ENCODE data around the gene ARL8A. TPM values are rescaled to one million over a fixed set of nuclear protein-coding genes. Genes with fewer than 3 reads are reported as not detected.

ARL8A gene
- total and polyA plus RNA-seq, 2 experiments from 2014 or later = 30.3 to 32.7 TPM

DNA sequence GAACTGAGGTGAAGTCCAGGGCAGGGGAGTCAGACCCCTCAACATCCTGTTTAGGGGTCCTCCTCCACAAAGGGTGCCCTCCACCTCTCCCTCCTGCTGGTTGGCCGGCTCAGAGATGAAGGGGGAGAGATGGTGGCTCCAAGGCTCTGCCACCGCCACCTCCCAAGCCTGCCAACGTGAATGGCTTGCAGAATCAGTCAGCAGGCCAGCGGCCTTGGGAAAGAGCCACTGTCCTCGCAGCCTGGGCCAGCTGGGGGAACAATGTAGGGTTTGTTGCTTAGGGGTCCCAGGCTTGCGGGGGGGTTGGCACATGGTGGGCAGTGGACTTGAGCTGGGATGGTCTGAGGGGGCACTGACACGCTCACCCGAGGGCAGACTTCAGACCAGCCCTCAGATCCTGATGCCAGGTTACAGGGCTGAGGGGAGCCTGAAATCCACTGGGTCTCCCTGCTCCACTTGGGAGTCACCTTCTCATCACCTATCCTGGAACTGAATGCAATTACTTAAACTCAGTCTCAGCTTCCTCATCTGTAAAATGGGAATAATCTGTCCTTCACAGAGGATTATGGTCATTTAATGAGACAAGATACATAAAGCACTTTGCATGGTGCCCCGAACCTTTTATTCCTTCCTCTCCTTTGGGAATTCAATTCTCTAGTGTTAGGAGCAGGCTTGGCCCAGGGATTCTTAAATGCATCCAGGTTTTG, 13.6 kb downstream of the ARL8A start:
- DNase-seq (ENCODE audit: low spot score) (no peak), ATAC-seq (no peak)
- TF ChIP-seq STAT1 (IDR thresholded peaks at IDR 0.05; ENCODE audit: unreplicated experiment) (no peak), EZH2 (IDR thresholded peaks at IDR 0.05; ENCODE audit: low read depth, unreplicated experiment) (no peak), JUNB (IDR thresholded peaks at IDR 0.05; ENCODE audit: unreplicated experiment) (no peak), EZH2phosphoT487 (IDR thresholded peaks at IDR 0.05; ENCODE audit: unreplicated experiment) (no peak), ZNF331 (CRISPR knock-in tag; IDR thresholded peaks at IDR 0.05; ENCODE audit: low read depth) (no peak), POLR2AphosphoS5 (IDR thresholded peaks at IDR 0.05; ENCODE audit: low read depth) (no peak), NANOG (IDR thresholded peaks at IDR 0.05; ENCODE audit: borderline replicate concordance) (no peak), ZNF114 (CRISPR knock-in tag; IDR thresholded peaks at IDR 0.05) (no peak), CREB1 (CRISPR knock-in tag; IDR thresholded peaks at IDR 0.05; ENCODE audit: low read depth) (no peak)
- TF ChIP-seq, protein P1, sequence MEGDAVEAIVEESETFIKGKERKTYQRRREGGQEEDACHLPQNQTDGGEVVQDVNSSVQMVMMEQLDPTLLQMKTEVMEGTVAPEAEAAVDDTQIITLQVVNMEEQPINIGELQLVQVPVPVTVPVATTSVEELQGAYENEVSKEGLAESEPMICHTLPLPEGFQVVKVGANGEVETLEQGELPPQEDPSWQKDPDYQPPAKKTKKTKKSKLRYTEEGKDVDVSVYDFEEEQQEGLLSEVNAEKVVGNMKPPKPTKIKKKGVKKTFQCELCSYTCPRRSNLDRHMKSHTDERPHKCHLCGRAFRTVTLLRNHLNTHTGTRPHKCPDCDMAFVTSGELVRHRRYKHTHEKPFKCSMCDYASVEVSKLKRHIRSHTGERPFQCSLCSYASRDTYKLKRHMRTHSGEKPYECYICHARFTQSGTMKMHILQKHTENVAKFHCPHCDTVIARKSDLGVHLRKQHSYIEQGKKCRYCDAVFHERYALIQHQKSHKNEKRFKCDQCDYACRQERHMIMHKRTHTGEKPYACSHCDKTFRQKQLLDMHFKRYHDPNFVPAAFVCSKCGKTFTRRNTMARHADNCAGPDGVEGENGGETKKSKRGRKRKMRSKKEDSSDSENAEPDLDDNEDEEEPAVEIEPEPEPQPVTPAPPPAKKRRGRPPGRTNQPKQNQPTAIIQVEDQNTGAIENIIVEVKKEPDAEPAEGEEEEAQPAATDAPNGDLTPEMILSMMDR (conservative IDR thresholded peaks at IDR 0.05; ENCODE audit: low read depth in 2 of 2) = no peak
- TF ChIP-seq, protein P2, sequence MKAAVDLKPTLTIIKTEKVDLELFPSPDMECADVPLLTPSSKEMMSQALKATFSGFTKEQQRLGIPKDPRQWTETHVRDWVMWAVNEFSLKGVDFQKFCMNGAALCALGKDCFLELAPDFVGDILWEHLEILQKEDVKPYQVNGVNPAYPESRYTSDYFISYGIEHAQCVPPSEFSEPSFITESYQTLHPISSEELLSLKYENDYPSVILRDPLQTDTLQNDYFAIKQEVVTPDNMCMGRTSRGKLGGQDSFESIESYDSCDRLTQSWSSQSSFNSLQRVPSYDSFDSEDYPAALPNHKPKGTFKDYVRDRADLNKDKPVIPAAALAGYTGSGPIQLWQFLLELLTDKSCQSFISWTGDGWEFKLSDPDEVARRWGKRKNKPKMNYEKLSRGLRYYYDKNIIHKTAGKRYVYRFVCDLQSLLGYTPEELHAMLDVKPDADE (IDR thresholded peaks at IDR 0.05) = no peak
- TF ChIP-seq, protein P3, sequence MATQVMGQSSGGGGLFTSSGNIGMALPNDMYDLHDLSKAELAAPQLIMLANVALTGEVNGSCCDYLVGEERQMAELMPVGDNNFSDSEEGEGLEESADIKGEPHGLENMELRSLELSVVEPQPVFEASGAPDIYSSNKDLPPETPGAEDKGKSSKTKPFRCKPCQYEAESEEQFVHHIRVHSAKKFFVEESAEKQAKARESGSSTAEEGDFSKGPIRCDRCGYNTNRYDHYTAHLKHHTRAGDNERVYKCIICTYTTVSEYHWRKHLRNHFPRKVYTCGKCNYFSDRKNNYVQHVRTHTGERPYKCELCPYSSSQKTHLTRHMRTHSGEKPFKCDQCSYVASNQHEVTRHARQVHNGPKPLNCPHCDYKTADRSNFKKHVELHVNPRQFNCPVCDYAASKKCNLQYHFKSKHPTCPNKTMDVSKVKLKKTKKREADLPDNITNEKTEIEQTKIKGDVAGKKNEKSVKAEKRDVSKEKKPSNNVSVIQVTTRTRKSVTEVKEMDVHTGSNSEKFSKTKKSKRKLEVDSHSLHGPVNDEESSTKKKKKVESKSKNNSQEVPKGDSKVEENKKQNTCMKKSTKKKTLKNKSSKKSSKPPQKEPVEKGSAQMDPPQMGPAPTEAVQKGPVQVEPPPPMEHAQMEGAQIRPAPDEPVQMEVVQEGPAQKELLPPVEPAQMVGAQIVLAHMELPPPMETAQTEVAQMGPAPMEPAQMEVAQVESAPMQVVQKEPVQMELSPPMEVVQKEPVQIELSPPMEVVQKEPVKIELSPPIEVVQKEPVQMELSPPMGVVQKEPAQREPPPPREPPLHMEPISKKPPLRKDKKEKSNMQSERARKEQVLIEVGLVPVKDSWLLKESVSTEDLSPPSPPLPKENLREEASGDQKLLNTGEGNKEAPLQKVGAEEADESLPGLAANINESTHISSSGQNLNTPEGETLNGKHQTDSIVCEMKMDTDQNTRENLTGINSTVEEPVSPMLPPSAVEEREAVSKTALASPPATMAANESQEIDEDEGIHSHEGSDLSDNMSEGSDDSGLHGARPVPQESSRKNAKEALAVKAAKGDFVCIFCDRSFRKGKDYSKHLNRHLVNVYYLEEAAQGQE (IDR thresholded peaks at IDR 0.05; ENCODE audit: unreplicated experiment) = no peak
- TF ChIP-seq, protein P4, sequence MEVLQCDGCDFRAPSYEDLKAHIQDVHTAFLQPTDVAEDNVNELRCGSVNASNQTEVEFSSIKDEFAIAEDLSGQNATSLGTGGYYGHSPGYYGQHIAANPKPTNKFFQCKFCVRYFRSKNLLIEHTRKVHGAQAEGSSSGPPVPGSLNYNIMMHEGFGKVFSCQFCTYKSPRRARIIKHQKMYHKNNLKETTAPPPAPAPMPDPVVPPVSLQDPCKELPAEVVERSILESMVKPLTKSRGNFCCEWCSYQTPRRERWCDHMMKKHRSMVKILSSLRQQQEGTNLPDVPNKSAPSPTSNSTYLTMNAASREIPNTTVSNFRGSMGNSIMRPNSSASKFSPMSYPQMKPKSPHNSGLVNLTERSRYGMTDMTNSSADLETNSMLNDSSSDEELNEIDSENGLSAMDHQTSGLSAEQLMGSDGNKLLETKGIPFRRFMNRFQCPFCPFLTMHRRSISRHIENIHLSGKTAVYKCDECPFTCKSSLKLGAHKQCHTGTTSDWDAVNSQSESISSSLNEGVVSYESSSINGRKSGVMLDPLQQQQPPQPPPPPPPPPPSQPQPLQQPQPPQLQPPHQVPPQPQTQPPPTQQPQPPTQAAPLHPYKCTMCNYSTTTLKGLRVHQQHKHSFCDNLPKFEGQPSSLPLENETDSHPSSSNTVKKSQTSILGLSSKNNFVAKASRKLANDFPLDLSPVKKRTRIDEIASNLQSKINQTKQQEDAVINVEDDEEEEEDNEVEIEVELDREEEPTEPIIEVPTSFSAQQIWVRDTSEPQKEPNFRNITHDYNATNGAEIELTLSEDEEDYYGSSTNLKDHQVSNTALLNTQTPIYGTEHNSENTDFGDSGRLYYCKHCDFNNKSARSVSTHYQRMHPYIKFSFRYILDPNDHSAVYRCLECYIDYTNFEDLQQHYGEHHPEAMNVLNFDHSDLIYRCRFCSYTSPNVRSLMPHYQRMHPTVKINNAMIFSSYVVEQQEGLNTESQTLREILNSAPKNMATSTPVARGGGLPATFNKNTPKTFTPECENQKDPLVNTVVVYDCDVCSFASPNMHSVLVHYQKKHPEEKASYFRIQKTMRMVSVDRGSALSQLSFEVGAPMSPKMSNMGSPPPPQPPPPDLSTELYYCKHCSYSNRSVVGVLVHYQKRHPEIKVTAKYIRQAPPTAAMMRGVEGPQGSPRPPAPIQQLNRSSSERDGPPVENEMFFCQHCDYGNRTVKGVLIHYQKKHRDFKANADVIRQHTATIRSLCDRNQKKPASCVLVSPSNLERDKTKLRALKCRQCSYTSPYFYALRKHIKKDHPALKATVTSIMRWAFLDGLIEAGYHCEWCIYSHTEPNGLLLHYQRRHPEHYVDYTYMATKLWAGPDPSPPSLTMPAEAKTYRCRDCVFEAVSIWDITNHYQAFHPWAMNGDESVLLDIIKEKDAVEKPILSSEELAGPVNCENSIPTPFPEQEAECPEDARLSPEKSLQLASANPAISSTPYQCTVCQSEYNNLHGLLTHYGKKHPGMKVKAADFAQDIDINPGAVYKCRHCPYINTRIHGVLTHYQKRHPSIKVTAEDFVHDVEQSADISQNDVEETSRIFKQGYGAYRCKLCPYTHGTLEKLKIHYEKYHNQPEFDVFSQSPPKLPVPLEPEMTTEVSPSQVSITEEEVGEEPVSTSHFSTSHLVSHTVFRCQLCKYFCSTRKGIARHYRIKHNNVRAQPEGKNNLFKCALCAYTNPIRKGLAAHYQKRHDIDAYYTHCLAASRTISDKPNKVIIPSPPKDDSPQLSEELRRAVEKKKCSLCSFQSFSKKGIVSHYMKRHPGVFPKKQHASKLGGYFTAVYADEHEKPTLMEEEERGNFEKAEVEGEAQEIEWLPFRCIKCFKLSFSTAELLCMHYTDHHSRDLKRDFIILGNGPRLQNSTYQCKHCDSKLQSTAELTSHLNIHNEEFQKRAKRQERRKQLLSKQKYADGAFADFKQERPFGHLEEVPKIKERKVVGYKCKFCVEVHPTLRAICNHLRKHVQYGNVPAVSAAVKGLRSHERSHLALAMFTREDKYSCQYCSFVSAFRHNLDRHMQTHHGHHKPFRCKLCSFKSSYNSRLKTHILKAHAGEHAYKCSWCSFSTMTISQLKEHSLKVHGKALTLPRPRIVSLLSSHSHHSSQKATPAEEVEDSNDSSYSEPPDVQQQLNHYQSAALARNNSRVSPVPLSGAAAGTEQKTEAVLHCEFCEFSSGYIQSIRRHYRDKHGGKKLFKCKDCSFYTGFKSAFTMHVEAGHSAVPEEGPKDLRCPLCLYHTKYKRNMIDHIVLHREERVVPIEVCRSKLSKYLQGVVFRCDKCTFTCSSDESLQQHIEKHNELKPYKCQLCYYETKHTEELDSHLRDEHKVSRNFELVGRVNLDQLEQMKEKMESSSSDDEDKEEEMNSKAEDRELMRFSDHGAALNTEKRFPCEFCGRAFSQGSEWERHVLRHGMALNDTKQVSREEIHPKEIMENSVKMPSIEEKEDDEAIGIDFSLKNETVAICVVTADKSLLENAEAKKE (CRISPR knock-in tag; IDR thresholded peaks at IDR 0.05) = no peak
- Histone ChIP-seq H2AFZ (no peak overlapping the region), H4K20me1 (replicated peaks; ENCODE audit: insufficient read depth) (no peaks in the 10 kb centered on the region; the same call in 1 of the 2 replicates), H3K9me2 (ENCODE audit: insufficient read depth) (no peaks in the 10 kb centered on the region), H3K4me1 (ENCODE audit: insufficient read depth) (peaks cover 4% of the 10 kb centered on the region; the same call in 1 of the 2 replicates), H3F3A (replicated peaks; ENCODE audit: low read depth) (peaks cover 6% of the 10 kb centered on the region; the same call in 1 of the 2 replicates), H3K27me3 (ENCODE audit: insufficient read depth) (no peaks in the 10 kb centered on the region), H3K27ac (ENCODE audit: low read depth) (no peak overlapping the region), H3K36me3 (ENCODE audit: insufficient read depth) (no peaks in the 10 kb centered on the region; the same call in 1 of the 2 replicates), H3K4me3 (no peak overlapping the region), H3K79me2 (replicated peaks; ENCODE audit: insufficient read depth) (no peaks in the 10 kb centered on the region), H3K4me2 (no peak overlapping the region)
- Mint-ChIP-seq H3K4me1 (peaks cover 14% of the 10 kb centered on the region), H3K9me3 (no peaks in the 10 kb centered on the region), H3K27ac (no peak overlapping the region), H3K36me3 (ENCODE audit: low read depth) (peaks cover 25% of the 10 kb centered on the region), H3K27me3 (ENCODE audit: insufficient read depth, low read depth, poor library complexity) (peaks cover 4% of the 10 kb centered on the region), H3K4me3 (no peak overlapping the region)
